OCI-LY1 (cell line): ENCODE results near the gene DGKB.

Source experiments
- H2AFZ ChIP-seq: fragments of 200-600 bp; sonication (generic), shearing (Covaris generic); 2 replicates; pipeline ENCODE4 v1.6.0; 2014; ENCODE audit warnings: antibody characterized with exemption, mild to moderate bottlenecking, low read length
- H3F3A ChIP-seq: fragments of 200-600 bp; sonication (generic), shearing (Covaris generic); 2 replicates; pipeline ENCODE4 v1.6.0; 2014; ENCODE audit warnings: mild to moderate bottlenecking, antibody characterized with exemption, low read length, moderate library complexity; ENCODE audit not compliant: insufficient read depth
- H3K27ac ChIP-seq: fragments of 200-600 bp; sonication (generic); 2 replicates; pipeline ENCODE4 v1.5.1; 2014; ENCODE audit warnings: low read length, mixed run types, mild to moderate bottlenecking, low read depth; ENCODE audit not compliant: poor library complexity, severe bottlenecking
- H3K27me3 ChIP-seq: fragments of 200-600 bp; sonication (generic); 2 replicates; pipeline ENCODE4 v1.6.0; 2014; ENCODE audit warnings: antibody characterized with exemption, mild to moderate bottlenecking, low read length, moderate library complexity; ENCODE audit not compliant: insufficient read depth
- H3K36me3 ChIP-seq: fragments of 200-600 bp; sonication (generic); 2 replicates; pipeline ENCODE4 v1.6.1; 2014; ENCODE audit warnings: mild to moderate bottlenecking, antibody characterized with exemption, low read length, moderate library complexity, mixed read lengths; ENCODE audit not compliant: insufficient read depth
- H3K4me1 ChIP-seq: fragments of 200-600 bp; sonication (generic); 2 replicates; pipeline ENCODE4 v1.5.1; 2014; ENCODE audit warnings: mild to moderate bottlenecking, low read length, moderate library complexity; ENCODE audit not compliant: insufficient read depth, severe bottlenecking
- H3K4me2 ChIP-seq: fragments of 200-600 bp; sonication (generic), shearing (Covaris generic); 2 replicates; pipeline ENCODE4 v1.6.1; 2014; ENCODE audit warnings: low read length
- H3K4me3 ChIP-seq: fragments of 200-600 bp; sonication (generic); 2 replicates; pipeline ENCODE4 v1.5.1; 2014; ENCODE audit warnings: low read length, low read depth, mild to moderate bottlenecking, mixed read lengths; ENCODE audit not compliant: poor library complexity, severe bottlenecking
- H3K79me2 ChIP-seq: fragments of 200-600 bp; shearing (Covaris generic); 2 replicates; pipeline ENCODE4 v1.6.1; 2016; ENCODE audit warnings: mixed run types, low read length, mixed read lengths; ENCODE audit not compliant: insufficient read depth
- H3K9ac ChIP-seq: fragments of 200-600 bp; sonication (generic), shearing (Covaris generic); 2 replicates; pipeline ENCODE4 v1.6.1; 2014; ENCODE audit warnings: mild to moderate bottlenecking, low read length, mixed read lengths
- H3K9me2 ChIP-seq: fragments of 200-600 bp; sonication (generic), shearing (Covaris generic); 2 replicates; pipeline ENCODE4 v1.6.1; 2014; ENCODE audit warnings: low read depth, mild to moderate bottlenecking, low read length, mixed read lengths
- H3K9me3 ChIP-seq: fragments of 200-600 bp; shearing (Covaris generic); 2 replicates; pipeline ENCODE4 v1.6.1; 2014; ENCODE audit warnings: low read length, mixed read lengths
- H4K20me1 ChIP-seq: fragments of 200-600 bp; sonication (generic), shearing (Covaris generic); 2 replicates; pipeline ENCODE4 v1.6.0; 2016; ENCODE audit warnings: mild to moderate bottlenecking, low read length; ENCODE audit not compliant: insufficient read depth
- CTCF ChIP-seq: fragments of 200-600 bp; sonication (generic), shearing (Covaris generic); IDR thresholded peaks from 2 replicates; pipeline ENCODE4 v1.5.1; 2017; ENCODE audit warnings: mild to moderate bottlenecking, antibody characterized with exemption, low read length, moderate library complexity, mixed read lengths
- EZH2 ChIP-seq: fragments of 200-600 bp; sonication (generic), shearing (Covaris generic); IDR thresholded peaks from 2 replicates; pipeline ENCODE4 v1.8.0; 2017; ENCODE audit warnings: borderline replicate concordance, mixed run types, mild to moderate bottlenecking, antibody characterized with exemption, low read length, moderate library complexity, mixed read lengths

Gene DGKB

GRCh38 chr7:14324767-14325166 lies 577.8 kb downstream of the DGKB start:
- no peak overlapping the region for H3K4me2 ChIP-seq
- H3K4me1 ChIP-seq: no peaks in the 10 kb centered on the region
- H3K9me3 ChIP-seq: peaks cover 4% of the 10 kb centered on the region; the same call in 1 of the 2 replicates
- H3K27me3 ChIP-seq: no peaks in the 10 kb centered on the region
- H3F3A ChIP-seq: no peaks in the 10 kb centered on the region
- TF ChIP-seq EZH2: no peak
- no peak for TF ChIP-seq CTCF
- H3K27ac ChIP-seq: no peak overlapping the region
- no peaks in the 10 kb centered on the region for H3K79me2 ChIP-seq
- no peak overlapping the region for H2AFZ ChIP-seq
- H4K20me1 ChIP-seq: no peaks in the 10 kb centered on the region
- H3K9ac ChIP-seq: no peak overlapping the region
- H3K36me3 ChIP-seq: no peaks in the 10 kb centered on the region
- no peaks in the 10 kb centered on the region for H3K9me2 ChIP-seq
- H3K4me3 ChIP-seq: no peak overlapping the region

- Histone ChIP-seq H3K27ac (no peak overlapping the region), H3K4me2 (no peak overlapping the region), H3K9me3 (peaks cover 4% of the 10 kb centered on the region; the same call in 1 of the 2 replicates), H3K9ac (no peak overlapping the region), H2AFZ (no peak overlapping the region), H3K27me3 (no peaks in the 10 kb centered on the region), H3F3A (no peaks in the 10 kb centered on the region), H3K9me2 (no peaks in the 10 kb centered on the region), H3K36me3 (no peaks in the 10 kb centered on the region), H3K79me2 (no peaks in the 10 kb centered on the region), H3K4me1 (no peaks in the 10 kb centered on the region), H4K20me1 (no peaks in the 10 kb centered on the region), H3K4me3 (no peak overlapping the region)
- TF ChIP-seq EZH2 (no peak), CTCF (no peak)
Measured at GRCh38 chr7:14322724-14323123, 579.8 kb downstream of the DGKB start.

- no peak overlapping the region for H3K4me2 ChIP-seq
- H2AFZ ChIP-seq: no peak overlapping the region
- no peak overlapping the region for H3K9ac ChIP-seq
- no peaks in the 10 kb centered on the region for H3K79me2 ChIP-seq
- peaks cover 4% of the 10 kb centered on the region; the same call in 1 of the 2 replicates for H3K9me3 ChIP-seq
- TF ChIP-seq EZH2: no peak
- TF ChIP-seq CTCF: no peak
- no peak overlapping the region for H3K4me3 ChIP-seq
- no peaks in the 10 kb centered on the region for H3K4me1 ChIP-seq
- no peaks in the 10 kb centered on the region for H3K9me2 ChIP-seq
- H3K27me3 ChIP-seq: no peaks in the 10 kb centered on the region
- no peak overlapping the region for H3K27ac ChIP-seq
- H3K36me3 ChIP-seq: no peaks in the 10 kb centered on the region
- H4K20me1 ChIP-seq: no peaks in the 10 kb centered on the region
- no peaks in the 10 kb centered on the region for H3F3A ChIP-seq
Measured at GRCh38 chr7:14321947-14322346, 580.6 kb downstream of the DGKB start.
